Measurements from ENCODE around the gene NCDN.
A peak's percentile ranks its signal among the peaks of the same experiment; 100 is the strongest.

The NCDN gene, protein sequence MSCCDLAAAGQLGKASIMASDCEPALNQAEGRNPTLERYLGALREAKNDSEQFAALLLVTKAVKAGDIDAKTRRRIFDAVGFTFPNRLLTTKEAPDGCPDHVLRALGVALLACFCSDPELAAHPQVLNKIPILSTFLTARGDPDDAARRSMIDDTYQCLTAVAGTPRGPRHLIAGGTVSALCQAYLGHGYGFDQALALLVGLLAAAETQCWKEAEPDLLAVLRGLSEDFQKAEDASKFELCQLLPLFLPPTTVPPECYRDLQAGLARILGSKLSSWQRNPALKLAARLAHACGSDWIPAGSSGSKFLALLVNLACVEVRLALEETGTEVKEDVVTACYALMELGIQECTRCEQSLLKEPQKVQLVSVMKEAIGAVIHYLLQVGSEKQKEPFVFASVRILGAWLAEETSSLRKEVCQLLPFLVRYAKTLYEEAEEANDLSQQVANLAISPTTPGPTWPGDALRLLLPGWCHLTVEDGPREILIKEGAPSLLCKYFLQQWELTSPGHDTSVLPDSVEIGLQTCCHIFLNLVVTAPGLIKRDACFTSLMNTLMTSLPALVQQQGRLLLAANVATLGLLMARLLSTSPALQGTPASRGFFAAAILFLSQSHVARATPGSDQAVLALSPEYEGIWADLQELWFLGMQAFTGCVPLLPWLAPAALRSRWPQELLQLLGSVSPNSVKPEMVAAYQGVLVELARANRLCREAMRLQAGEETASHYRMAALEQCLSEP

GRCh38 chr1:35557611-35558373, at the start of gene NCDN:
Gene NCDN, plus strand, starts transcription at chr1:35557799. Its CDS starts 392 bp downstream, at chr1:35558191.
- Histone ChIP-seq H3K9me3 (ENCODE audit: control insufficient read depth, low read length) (no peaks in the 10 kb centered on the region), H3K4me1 (peaks cover 9% of the 10 kb centered on the region), H2AFZ (peak within 1 kb of the TSS; percentile 89), H3K27me3 (ENCODE audit: control insufficient read depth, insufficient read depth, low read length) (no peaks in the 10 kb centered on the region), H3K9ac (peak within 1 kb of the TSS; percentile 80), H3K27ac (peak within 1 kb of the TSS; percentile 92), H3K4me3 (ENCODE audit: low read depth, low read length) (peak within 1 kb of the TSS; percentile 84), H3K79me2 (peaks cover 2% of the 10 kb centered on the region), H3K4me2 (ENCODE audit: low read length) (peak within 1 kb of the TSS; percentile 95), H3K36me3 (ENCODE audit: control insufficient read depth, insufficient read depth, low read length) (no peaks in the 10 kb centered on the region)
- TF ChIP-seq, protein P1, sequence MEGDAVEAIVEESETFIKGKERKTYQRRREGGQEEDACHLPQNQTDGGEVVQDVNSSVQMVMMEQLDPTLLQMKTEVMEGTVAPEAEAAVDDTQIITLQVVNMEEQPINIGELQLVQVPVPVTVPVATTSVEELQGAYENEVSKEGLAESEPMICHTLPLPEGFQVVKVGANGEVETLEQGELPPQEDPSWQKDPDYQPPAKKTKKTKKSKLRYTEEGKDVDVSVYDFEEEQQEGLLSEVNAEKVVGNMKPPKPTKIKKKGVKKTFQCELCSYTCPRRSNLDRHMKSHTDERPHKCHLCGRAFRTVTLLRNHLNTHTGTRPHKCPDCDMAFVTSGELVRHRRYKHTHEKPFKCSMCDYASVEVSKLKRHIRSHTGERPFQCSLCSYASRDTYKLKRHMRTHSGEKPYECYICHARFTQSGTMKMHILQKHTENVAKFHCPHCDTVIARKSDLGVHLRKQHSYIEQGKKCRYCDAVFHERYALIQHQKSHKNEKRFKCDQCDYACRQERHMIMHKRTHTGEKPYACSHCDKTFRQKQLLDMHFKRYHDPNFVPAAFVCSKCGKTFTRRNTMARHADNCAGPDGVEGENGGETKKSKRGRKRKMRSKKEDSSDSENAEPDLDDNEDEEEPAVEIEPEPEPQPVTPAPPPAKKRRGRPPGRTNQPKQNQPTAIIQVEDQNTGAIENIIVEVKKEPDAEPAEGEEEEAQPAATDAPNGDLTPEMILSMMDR (IDR thresholded peaks at IDR 0.05) = no peak

DNA sequence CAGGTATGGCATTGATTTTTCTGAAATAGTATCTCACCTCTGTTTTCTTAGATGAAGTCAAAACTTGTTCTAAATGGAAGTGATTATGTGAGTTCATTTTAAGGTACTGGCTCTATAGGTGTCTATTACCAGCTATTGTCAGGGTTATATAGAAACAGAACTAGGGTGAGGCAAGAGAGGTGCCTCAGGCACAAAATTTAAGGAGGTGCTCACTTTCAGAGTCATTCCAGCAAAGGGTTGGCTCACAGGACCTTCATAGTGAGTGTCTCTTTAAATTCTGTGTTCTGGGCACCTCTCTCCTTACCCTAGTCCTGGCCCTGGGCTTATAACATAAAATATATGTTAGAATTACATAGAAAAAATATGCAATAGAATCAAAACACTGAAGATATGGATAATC, 49.7 kb upstream of the NCDN start:
- Histone ChIP-seq H3K27ac (no peak overlapping the region), H3K4me1 (peaks cover 16% of the 10 kb centered on the region), H3K9ac (no peak overlapping the region), H3K9me3 (ENCODE audit: control insufficient read depth, low read length) (no peaks in the 10 kb centered on the region), H3K27me3 (ENCODE audit: control insufficient read depth, insufficient read depth, low read length) (no peaks in the 10 kb centered on the region), H3K36me3 (ENCODE audit: control insufficient read depth, insufficient read depth, low read length) (no peaks in the 10 kb centered on the region), H3K4me2 (ENCODE audit: low read length) (no peak overlapping the region), H2AFZ (no peak overlapping the region), H3K79me2 (peaks cover 2% of the 10 kb centered on the region), H3K4me3 (ENCODE audit: low read depth, low read length) (no peak overlapping the region)
- TF ChIP-seq, protein P1 (IDR thresholded peaks at IDR 0.05) = no peak

DNA sequence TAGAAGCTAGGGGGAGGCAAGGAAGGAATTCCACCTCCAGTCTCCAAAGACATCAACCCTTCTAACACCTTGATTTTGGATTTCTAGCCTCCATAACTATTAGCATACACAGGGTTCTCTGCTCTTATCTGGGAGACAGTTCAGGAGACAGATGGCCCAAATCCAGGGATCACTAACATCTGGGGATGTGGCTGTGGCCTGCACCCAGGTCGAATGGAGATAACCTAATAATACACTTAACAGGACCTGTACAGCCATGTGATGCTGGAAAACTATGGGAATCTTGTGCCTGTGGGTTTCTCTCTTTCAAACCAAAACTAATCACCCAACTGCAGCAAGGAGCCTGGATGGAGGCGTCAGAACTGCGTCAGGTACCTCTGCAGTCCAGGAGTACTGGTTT, 48.0 kb upstream of the NCDN start:
- H2AFZ ChIP-seq = no peak overlapping the region
- H3K9ac ChIP-seq = no peak overlapping the region
- peak overlapping the region; percentile 25 for H3K4me2 ChIP-seq (ENCODE audit: low read length)
- no peak overlapping the region for H3K4me3 ChIP-seq (ENCODE audit: low read depth, low read length)
- no peaks in the 10 kb centered on the region for H3K27me3 ChIP-seq (ENCODE audit: control insufficient read depth, insufficient read depth, low read length)
- no peaks in the 10 kb centered on the region for H3K36me3 ChIP-seq (ENCODE audit: control insufficient read depth, insufficient read depth, low read length)
- H3K4me1 ChIP-seq = peaks cover 16% of the 10 kb centered on the region
- no peak overlapping the region for H3K27ac ChIP-seq
- no peaks in the 10 kb centered on the region for H3K9me3 ChIP-seq (ENCODE audit: control insufficient read depth, low read length)
- TF ChIP-seq, protein P1 (IDR thresholded peaks at IDR 0.05) = no peak
- peaks cover 2% of the 10 kb centered on the region for H3K79me2 ChIP-seq

- H3K27me3 ChIP-seq (ENCODE audit: control insufficient read depth, insufficient read depth, low read length) = no peaks in the 10 kb centered on the region
- no peak overlapping the region for H3K4me2 ChIP-seq (ENCODE audit: low read length)
- H3K9ac ChIP-seq = no peak overlapping the region
- no peak overlapping the region for H3K27ac ChIP-seq
- peaks cover 6% of the 10 kb centered on the region for H3K79me2 ChIP-seq
- H3K36me3 ChIP-seq (ENCODE audit: control insufficient read depth, insufficient read depth, low read length) = no peaks in the 10 kb centered on the region
- H3K4me1 ChIP-seq = peaks cover 12% of the 10 kb centered on the region
- no peak overlapping the region for H3K4me3 ChIP-seq (ENCODE audit: low read depth, low read length)
- TF ChIP-seq, protein P1 (IDR thresholded peaks at IDR 0.05) = no peak
- no peak overlapping the region for H2AFZ ChIP-seq
- H3K9me3 ChIP-seq (ENCODE audit: control insufficient read depth, low read length) = no peaks in the 10 kb centered on the region
These were observed 46.3 kb upstream of the NCDN start for GRCh38 chr1:35511305-35511704.

All from parathyroid adenoma (tissue), 2 donors.